ENCODE measurements around the gene ZNF445. TPM values are rescaled to one million over a fixed set of nuclear protein-coding genes. Genes with fewer than 3 reads are reported as not detected.

ZNF445 gene
- total and polyA plus RNA-seq, 2 of the 8 experiments (the other 6 are each of a cell fraction or from before 2014, with no cell fraction given): 3.3 to 26.3 TPM

DNA sequence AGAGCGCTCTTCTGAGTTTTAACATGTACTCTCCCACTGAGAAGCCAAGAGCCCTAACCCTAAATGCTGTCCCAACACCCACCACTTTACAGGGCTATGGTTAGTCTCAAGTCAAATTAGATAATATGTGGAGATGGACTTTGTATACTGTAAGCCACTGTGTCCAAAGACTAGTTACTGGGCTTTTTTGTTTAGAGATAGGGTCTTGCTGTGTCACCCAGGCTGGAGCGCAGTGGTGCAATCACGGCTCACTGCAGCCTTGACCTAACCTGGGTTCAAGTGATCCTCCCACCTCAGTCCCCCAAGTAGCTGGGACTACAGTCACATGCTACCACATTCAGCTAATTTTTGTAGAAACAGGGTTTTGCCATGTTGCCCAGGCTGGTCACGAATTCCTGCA lies 23.2 kb downstream of the ZNF445 start:
- no peak overlapping the region for H3K23ac ChIP-seq (ENCODE audit: insufficient read length)
- POLR2A ChIA-PET (ENCODE audit: partially characterized antibody): no interaction called here
- H3K79me2 ChIP-seq (ENCODE audit: control insufficient read depth in 1 of 2, insufficient read depth in 2 of 2, low read length in 2 of 2): no peaks in the 10 kb centered on the region
- H2BK12ac ChIP-seq (ENCODE audit: low read depth, low read length): no peak overlapping the region
- 96% methylated on average over 4 of the region's 4 CpGs; no CpG with 5 or more reads in 1 of the 2 experiments for WGBS, 2 experiments (ENCODE audit: extremely low coverage in 1 of 2, insufficient coverage in 1 of 2, insufficient read length in 1 of 2, insufficient replicate concordance in 2 of 2, low coverage in 1 of 2, low lambda C conversion rate in 2 of 2, missing lambda C conversion rate in 1 of 2)
- H3K79me1 ChIP-seq (ENCODE audit: low read depth, low read length): no peaks in the 10 kb centered on the region; the same call in 1 of the 2 replicates
- DNase-seq (ENCODE audit: low read depth in 1 of 2, low spot score in 2 of 2): no peak
- no peak overlapping the region for H3K27ac ChIP-seq (ENCODE audit: low read depth, low read length)
- H3K14ac ChIP-seq (ENCODE audit: insufficient read length): no peak overlapping the region
- no peak overlapping the region for H2AFZ ChIP-seq (ENCODE audit: low read length)
- H3K36me3 ChIP-seq (ENCODE audit: control insufficient read depth in 2 of 4, insufficient read depth in 4 of 4, low read length in 3 of 4): peaks cover 8 to 60% (median 35%) of the 10 kb centered on the region in 4 experiments; a peak in 6 of 8 replicates
- no peak overlapping the region for H2BK120ac ChIP-seq (replicated peaks; ENCODE audit: low read depth, low read length)
- H2BK20ac ChIP-seq (ENCODE audit: low read length): no peak overlapping the region
- no peak overlapping the region for H3K4me3 ChIP-seq (ENCODE audit: extremely low read depth in 1 of 4, insufficient read depth in 2 of 4, low read depth in 3 of 4, low read length in 4 of 4)
- no peak overlapping the region for H3K9ac ChIP-seq (replicated peaks in 1 of 4; ENCODE audit: extremely low read depth in 1 of 4, low read depth in 3 of 4, low read length in 3 of 4)
- no peaks in the 10 kb centered on the region for H3K4me1 ChIP-seq (replicated peaks in 1 of 4; ENCODE audit: control insufficient read depth in 3 of 4, insufficient read depth in 4 of 4, low read length in 3 of 4)
- no peak overlapping the region for H4K5ac ChIP-seq (ENCODE audit: insufficient read length, low read depth, low read length)
- no peak overlapping the region for H2AK5ac ChIP-seq (ENCODE audit: low read depth, low read length)
- no peak overlapping the region for H4K91ac ChIP-seq (replicated peaks; ENCODE audit: insufficient read length, low read length)
- no peak overlapping the region for H2BK15ac ChIP-seq (ENCODE audit: low read length)
- no peaks in the 10 kb centered on the region for H3K27me3 ChIP-seq (replicated peaks in 1 of 4; ENCODE audit: control insufficient read depth in 3 of 4, extremely low read depth in 1 of 4, insufficient read depth in 3 of 4, low read length in 3 of 4)
- H3K23me2 ChIP-seq (ENCODE audit: low read depth, low read length): no peaks in the 10 kb centered on the region
- CTCF ChIA-PET (ENCODE audit: partially characterized antibody): no interaction called here
- no peak overlapping the region for H3K4me2 ChIP-seq (ENCODE audit: insufficient read depth in 1 of 2, low read depth in 2 of 2, low read length in 2 of 2)
- no peaks in the 10 kb centered on the region; a peak in 1 of 4 replicates for H3K9me3 ChIP-seq (ENCODE audit: insufficient read depth in 2 of 2, low read depth in 1 of 2, low read length in 1 of 2)
- no peak for FAIRE-seq
- no peak overlapping the region for H3K4ac ChIP-seq (replicated peaks; ENCODE audit: insufficient read length, low read depth, low read length)
- no peak overlapping the region for H3K56ac ChIP-seq (replicated peaks; ENCODE audit: insufficient read length, low read depth, low read length)
- no peaks in the 10 kb centered on the region for H4K20me1 ChIP-seq (replicated peaks in 1 of 2; ENCODE audit: control insufficient read depth in 1 of 2, insufficient read depth in 2 of 2, low read length in 2 of 2)
- H4K8ac ChIP-seq (ENCODE audit: extremely low read depth, insufficient read depth, low read length): no peak overlapping the region
- H2BK5ac ChIP-seq (ENCODE audit: low read depth, low read length): no peak overlapping the region
- no peak overlapping the region for H3K18ac ChIP-seq (ENCODE audit: extremely low read depth, low read length)
- TF ChIP-seq POLR2AphosphoS5 (IDR thresholded peaks at IDR 0.05; ENCODE audit: low read depth, low read length): no peak
